Occipital lobe (tissue), 2 donors: Measurements from ENCODE around the gene GGN. TPM values are rescaled to one million over a fixed set of nuclear protein-coding genes. Genes with fewer than 3 reads are reported as not detected.
"Not testable (repeated sequence)": the region's sequence is repeated elsewhere in the genome, so short reads cannot be mapped to it uniquely, and the experiment has no call there.

Experiments used
- DNase-seq: peaks from one replicate; lab custom pipeline; 2025; lab: John Stamatoyannopoulos, UW
- total RNA-seq: library from RNA; depleted of rRNA; stranded (reverse); fragments of >200 nt; gene quantifications from one replicate; pipeline ENCODE4 v1.2.3, GENCODE V29; 2014

GGN gene, protein sequence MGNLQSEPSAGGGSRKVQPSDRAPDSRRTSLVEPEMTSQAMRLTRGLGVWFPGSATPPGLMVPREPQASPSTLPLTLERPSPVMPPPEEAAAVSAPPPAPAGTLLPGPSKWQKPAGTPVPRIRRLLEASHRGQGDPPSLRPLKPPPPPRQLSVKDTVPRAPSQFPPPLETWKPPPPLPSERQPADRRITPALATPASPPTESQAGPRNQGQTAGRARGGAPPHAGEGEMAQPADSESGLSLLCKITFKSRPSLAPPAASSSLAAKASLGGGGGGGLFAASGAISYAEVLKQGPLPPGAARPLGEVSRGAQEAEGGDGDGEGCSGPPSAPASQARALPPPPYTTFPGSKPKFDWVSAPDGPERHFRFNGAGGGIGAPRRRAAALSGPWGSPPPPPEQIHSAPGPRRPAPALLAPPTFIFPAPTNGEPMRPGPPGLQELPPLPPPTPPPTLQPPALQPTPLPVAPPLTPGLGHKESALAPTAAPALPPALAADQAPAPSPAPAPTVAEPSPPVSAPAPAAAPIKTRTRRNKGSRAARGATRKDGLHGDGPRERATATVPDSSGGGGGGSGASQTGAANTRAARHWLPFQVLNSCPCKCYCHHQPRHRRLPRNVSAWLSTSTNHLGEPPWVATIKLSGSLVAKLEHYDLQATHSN
- total RNA-seq = 0.62 TPM

- DNase-seq = peak; percentile 69
These were observed at the start of gene GGN for GRCh38 chr19:38387550-38388348. GGN (minus strand) TSS chr19:38388034; CDS start chr19:38387261, 773 bp downstream.

GRCh38 chr19:38437295-38437694, 49.5 kb upstream of the GGN start:
- no peak for DNase-seq

DNA sequence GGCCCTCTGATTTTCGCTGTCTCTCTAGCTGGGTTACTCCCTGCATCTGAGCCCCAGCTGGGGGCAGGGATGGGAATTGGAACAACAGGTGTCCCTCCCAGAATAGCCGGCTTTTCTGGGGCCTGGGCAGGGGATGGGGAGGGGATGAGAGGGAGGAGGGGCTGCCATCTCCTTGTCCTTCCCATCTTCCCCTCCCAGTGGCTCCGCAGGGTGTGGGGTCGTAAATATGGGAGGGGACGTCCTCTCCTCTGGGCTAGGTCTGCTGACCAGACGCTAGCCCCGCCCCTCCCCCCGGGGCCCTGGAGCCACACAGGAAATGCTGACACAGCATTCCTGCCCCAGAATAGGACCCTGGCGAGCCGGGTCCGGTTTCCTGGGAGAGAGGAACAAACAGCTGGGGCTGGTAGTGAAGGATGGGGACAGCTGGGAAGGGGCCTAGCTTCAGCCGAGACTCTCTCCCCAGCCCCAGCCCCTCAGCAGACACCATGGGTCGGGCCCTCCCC, 46.8 kb upstream of the GGN start:
- no peak for DNase-seq

DNA sequence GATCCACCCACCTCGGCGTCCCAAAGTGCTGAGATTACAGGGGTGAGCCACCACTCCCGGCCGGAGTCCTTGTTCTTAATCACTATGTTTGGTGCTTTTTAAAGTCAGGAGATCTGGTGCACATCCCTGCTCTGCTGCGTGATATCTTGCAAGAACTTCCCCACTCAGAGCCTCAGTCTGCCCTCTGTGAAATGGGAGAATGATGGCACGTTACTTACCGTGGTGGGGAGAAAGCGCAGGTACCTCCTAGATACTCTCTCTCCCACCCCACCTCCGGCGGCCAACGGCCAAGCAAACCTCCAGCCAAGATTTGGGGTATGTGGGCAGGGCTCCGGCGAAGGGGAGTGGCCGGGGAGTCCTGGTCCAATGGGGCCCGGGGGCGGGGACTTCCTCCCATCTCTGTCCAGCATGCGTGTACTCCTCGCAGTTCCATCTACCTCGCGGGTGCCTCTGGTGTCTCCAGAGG, 45.5 kb upstream of the GGN start, which contains the start of gene RYR1:
Gene RYR1, plus strand, starts transcription at position 424 of the 466 bp plus-strand sequence. CDS start 139 bp downstream, outside the sequence.
- peak; percentile 26 for DNase-seq

GRCh38 chr19:38430931-38431330, 43.1 kb upstream of the GGN start:
- DNase-seq = no peak

DNA sequence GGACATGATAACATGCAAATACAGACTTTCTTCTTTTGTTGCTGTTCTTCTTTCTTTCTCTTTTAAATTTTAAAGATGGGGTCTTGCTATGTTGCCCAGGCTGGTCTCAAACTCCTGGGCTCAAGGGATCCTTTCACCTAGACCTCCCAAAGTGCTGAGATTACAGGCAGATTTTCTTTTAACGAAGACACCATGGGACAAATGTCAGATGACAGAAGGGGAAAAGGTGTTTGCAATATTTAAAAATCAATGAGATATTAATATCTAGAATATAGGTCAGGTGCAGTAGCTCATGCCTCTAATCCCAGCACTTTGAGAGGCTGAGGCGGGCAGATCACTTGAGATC, 42.0 kb upstream of the GGN start:
- no peak for DNase-seq

DNA sequence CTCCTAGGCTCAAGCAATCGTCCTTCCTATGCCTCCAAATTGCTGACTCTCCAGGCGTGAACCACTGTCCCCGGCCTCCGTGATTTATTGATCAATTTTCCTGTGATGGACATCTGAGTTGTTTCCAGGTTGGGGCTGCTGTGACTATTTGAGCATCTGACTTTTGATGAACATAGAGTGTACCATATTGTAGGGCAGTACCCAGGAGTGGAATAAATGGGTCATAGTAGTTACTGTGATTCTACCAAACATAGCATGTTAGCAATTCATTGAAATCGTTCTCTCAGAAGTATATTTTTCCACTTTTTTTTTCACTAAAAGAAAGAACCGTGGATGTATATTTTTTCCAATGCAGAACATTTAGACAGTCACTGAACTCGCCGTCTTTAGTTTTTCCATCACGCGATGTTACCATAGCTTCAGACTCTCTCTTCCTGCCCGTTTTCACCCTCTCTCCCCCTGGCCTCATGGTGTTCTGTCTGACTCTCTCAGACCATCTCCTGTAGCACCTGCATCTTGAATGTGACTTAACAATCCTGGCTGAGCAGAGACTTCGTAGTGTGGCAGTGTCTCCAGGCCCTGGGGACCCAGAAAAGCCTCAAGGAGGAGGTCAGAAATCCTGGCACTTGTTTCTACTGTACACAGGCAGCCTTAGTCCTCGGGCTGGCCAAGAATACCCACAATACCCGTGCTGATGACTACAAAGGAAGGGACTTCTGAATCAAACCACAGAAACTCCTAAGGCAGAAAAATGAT, 41.4 kb upstream of the GGN start:
- DNase-seq = no peak

DNA sequence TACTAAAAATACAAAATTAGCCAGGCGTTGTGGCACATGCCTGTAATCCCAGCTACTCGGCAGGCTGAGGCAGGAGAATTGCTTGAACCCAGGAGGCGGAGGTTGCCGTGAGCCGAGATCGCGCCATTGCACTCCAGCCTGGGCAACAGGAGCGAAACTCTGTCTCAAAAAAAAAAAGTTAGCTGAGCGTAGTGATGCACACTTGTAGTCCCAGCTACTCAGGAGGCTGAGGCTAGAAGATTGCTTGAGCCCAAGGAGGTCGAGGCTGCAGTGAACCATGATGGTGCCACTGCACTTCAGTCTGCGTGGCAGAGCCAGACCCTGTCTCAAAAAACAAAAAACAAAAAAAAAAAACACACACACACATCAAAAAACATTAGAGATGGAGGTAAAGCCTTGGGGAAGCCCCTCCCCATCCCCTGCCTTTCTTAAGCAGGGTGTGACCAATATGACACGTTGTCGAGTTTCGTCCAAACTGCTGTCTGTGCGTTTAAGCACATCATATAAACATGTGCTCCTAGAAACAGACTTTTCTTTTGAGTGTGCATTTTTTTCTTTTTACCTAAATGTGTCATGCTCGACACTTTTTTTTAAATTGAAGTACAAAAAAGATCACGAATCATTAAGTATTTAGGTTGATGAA, 39.3 kb upstream of the GGN start:
- DNase-seq = not testable (repeated sequence)

GRCh38 chr19:38425810-38426466, 38.1 kb upstream of the GGN start, which contains the start of gene RASGRP4:
RASGRP4 (minus strand) TSS chr19:38426219; CDS start chr19:38426091, 128 bp downstream.
- DNase-seq = no peak

- no peak for DNase-seq
These were observed 37.5 kb upstream of the GGN start for GRCh38 chr19:38425222-38425809.

- no peak for DNase-seq
These were observed 36.4 kb upstream of the GGN start for GRCh38 chr19:38424272-38424671.

- no peak for DNase-seq
These were observed 34.6 kb upstream of the GGN start for GRCh38 chr19:38422438-38422837.

- no peak for DNase-seq
These were observed 34.0 kb upstream of the GGN start for GRCh38 chr19:38421856-38422255.

- no peak for DNase-seq
These were observed 33.1 kb upstream of the GGN start for GRCh38 chr19:38420935-38421334.

DNA sequence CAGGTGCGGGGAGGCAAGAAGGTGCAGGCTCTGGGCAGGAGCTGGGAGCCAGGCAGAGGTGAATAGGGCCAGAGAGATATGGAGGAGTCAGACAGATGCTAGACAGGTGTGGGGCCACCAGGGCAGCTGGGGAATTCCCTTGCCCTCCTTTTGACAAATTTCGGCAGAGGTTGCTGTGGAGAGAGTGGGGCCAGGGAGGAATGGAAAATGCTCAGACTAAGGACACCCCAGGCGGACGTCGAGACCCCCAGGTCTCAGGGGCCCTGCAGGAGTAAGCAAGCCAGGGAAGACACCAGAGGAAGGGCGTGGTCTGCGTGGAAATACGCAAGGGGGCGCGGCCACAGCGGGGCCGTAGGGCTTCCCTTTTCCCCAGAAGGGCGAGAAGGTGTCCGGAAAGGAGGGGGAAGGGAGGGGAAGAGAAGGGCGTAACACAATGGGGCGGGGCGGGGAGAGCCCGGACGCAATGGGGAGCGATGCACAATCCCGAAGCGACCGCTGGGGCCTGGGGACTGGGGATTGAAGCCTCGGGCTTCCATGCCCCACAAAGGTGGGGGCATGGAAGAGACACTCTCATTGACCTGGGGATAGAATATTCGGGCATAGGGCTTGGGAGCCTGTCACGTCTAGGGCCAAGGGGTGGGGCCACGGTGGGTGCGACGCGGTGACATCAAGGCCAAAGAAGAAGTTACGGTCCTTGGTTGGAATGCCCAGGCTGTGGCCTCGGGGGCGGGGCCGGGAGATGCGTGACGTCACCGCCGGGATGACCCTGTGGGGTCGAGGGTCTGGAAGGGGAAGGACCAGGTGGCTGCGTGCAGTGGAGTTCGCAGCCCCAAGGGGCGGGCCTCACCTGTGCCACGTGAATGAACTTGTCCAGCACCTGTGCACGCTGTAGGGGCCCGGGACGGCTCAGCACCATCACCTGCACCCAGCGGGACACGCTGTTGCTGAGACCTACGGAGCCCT, 30.0 kb upstream of the GGN start:
- no peak for DNase-seq

- DNase-seq = no peak
These were observed 29.3 kb upstream of the GGN start for GRCh38 chr19:38417146-38417543.

GRCh38 chr19:38413416-38413815, 25.6 kb upstream of the GGN start:
- DNase-seq = no peak

DNA sequence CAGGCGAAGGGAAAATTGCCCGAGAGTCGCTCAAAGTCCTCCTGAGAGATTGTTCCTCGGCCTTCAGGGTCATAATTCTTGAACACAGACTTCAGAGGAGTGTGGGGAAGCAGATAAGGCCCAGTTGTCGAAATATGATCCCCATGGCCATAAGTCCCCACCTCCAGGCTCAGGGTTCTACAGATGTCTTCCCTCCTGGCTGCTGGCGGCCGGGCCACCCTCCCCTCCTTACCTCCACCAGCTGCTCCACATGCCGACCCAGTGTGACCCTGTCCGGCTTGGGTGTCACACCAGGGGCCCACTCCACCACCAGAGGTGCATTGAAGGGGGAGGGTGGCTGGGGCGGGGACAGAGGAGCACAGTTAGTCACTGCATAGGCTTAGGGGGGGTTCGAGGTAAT, 25.1 kb upstream of the GGN start:
- DNase-seq = no peak
